Measurements from ENCODE around the gene HIPK1. TPM values are rescaled to one million over a fixed set of nuclear protein-coding genes. Genes with fewer than 3 reads are reported as not detected.
A peak's percentile ranks its signal among the peaks of the same experiment; 100 is the strongest.

HIPK1 gene
- total RNA-seq, 1 experiment from 2014 or later, result 52.2 TPM

DNA sequence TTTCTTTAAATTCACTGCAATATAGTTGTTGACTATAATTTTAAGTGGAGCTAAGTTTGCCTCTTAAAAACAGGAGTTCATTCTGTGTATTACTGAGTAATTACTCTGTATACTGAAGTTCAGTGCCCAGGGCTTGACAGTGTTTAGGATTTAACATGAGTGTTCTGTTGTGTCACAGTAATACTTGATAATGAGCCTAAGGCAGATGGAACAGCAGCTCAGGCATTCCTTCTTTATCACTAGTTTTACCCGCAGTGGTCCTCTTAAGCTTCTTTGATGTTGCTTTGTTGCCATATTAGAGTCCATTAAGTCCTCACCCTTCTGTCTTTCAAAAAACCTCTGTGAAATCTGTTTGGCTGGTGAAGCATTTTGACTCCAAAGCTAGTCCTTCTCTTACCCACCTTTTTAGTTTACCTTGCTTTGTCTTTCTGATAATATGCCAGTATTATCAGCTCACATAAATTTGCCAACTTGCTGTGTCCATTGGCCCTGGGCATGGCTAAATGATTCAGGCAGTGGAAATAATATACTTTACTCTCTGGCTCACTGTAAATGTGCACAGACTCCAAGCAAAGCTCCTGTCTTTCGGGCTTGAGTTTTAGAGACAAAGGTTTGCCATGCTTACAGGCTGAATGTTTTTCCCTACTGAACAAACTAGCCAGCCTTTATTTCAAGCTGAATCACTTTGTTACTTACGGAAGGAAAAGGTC is 17.7 kb downstream of the HIPK1 start (continued):
- TF ChIP-seq, protein P1, sequence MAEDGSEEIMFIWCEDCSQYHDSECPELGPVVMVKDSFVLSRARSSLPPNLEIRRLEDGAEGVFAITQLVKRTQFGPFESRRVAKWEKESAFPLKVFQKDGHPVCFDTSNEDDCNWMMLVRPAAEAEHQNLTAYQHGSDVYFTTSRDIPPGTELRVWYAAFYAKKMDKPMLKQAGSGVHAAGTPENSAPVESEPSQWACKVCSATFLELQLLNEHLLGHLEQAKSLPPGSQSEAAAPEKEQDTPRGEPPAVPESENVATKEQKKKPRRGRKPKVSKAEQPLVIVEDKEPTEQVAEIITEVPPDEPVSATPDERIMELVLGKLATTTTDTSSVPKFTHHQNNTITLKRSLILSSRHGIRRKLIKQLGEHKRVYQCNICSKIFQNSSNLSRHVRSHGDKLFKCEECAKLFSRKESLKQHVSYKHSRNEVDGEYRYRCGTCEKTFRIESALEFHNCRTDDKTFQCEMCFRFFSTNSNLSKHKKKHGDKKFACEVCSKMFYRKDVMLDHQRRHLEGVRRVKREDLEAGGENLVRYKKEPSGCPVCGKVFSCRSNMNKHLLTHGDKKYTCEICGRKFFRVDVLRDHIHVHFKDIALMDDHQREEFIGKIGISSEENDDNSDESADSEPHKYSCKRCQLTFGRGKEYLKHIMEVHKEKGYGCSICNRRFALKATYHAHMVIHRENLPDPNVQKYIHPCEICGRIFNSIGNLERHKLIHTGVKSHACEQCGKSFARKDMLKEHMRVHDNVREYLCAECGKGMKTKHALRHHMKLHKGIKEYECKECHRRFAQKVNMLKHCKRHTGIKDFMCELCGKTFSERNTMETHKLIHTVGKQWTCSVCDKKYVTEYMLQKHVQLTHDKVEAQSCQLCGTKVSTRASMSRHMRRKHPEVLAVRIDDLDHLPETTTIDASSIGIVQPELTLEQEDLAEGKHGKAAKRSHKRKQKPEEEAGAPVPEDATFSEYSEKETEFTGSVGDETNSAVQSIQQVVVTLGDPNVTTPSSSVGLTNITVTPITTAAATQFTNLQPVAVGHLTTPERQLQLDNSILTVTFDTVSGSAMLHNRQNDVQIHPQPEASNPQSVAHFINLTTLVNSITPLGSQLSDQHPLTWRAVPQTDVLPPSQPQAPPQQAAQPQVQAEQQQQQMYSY (CRISPR knock-in tag; IDR thresholded peaks at IDR 0.05), result no peak
- TF ChIP-seq PRRX2 (CRISPR knock-in tag; IDR thresholded peaks at IDR 0.05) (no peak), ATF1 (CRISPR knock-in tag; IDR thresholded peaks at IDR 0.05) (no peak), ZNF416 (CRISPR knock-in tag; IDR thresholded peaks at IDR 0.05) (no peak)
- TF ChIP-seq, protein P2, sequence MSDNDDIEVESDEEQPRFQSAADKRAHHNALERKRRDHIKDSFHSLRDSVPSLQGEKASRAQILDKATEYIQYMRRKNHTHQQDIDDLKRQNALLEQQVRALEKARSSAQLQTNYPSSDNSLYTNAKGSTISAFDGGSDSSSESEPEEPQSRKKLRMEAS (CRISPR knock-in tag; IDR thresholded peaks at IDR 0.05), result no peak
- TF ChIP-seq, protein P3, sequence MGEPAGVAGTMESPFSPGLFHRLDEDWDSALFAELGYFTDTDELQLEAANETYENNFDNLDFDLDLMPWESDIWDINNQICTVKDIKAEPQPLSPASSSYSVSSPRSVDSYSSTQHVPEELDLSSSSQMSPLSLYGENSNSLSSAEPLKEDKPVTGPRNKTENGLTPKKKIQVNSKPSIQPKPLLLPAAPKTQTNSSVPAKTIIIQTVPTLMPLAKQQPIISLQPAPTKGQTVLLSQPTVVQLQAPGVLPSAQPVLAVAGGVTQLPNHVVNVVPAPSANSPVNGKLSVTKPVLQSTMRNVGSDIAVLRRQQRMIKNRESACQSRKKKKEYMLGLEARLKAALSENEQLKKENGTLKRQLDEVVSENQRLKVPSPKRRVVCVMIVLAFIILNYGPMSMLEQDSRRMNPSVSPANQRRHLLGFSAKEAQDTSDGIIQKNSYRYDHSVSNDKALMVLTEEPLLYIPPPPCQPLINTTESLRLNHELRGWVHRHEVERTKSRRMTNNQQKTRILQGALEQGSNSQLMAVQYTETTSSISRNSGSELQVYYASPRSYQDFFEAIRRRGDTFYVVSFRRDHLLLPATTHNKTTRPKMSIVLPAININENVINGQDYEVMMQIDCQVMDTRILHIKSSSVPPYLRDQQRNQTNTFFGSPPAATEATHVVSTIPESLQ (CRISPR knock-in tag; IDR thresholded peaks at IDR 0.05), result no peak

DNA sequence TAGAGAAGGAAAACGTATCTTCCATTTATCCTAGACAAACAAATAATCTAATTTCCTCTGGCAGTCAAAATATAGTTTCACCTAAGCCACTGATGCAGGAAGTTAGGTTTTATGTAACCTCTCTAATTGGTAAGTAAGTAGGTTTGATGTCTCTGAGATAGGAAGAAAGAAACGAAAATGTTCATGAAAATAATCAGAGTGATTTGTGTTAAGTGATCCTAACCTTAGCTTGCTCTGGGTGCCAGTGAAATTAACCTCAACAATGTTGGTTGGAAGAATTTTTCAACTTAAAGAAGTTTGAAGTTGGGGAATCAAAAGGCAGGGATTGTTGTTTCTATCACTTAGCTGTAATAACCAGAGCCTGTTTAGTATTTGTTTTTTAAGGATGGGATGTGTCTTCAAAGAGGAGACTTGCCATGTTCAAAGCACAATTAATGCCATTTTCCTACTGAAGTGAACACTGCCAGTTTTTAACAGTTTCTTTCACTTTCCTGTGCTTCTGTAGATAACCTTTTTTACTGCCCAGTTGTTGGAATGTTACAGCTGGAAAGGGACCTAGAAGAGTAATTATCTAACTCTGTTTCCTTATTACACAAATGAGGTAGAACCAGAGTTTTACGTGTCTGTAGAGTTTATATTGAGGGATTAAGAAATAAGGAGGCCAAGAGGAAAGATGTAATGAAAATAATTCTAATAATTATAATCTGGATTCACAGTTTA is 18.4 kb downstream of the HIPK1 start:
- Mint-ChIP-seq H3K27me3 (ENCODE audit: low read depth) (no peaks in the 10 kb centered on the region), H3K4me1 (peaks cover 26% of the 10 kb centered on the region), H3K27ac (peak overlapping the region; percentile 76), H3K9me3 (no peaks in the 10 kb centered on the region), H3K36me3 (peaks cover 9% of the 10 kb centered on the region), H3K4me3 (no peak overlapping the region)
- CTCF ChIA-PET, result interaction anchor here (0.7 to 2.6 kb wide), 9 partner anchors 8 to 399 kb away, joined by 3 to 11 read pairs (median 4); partner anchors contain the start of genes AP4B1 and OLFML3
- POLR2A ChIA-PET, result no interaction called here
- no peak for DNase-seq (ENCODE audit: low spot score)
- no peak for ATAC-seq
- TF ChIP-seq ZBTB21 (CRISPR knock-in tag; IDR thresholded peaks at IDR 0.05; ENCODE audit: borderline replicate concordance) (no peak), ZNF416 (CRISPR knock-in tag; IDR thresholded peaks at IDR 0.05) (no peak), ATF1 (CRISPR knock-in tag; IDR thresholded peaks at IDR 0.05) (no peak), ESRRA (CRISPR knock-in tag; IDR thresholded peaks at IDR 0.05; ENCODE audit: borderline replicate concordance) (no peak), RORB (CRISPR knock-in tag; IDR thresholded peaks at IDR 0.05) (no peak)
- TF ChIP-seq, protein P4, sequence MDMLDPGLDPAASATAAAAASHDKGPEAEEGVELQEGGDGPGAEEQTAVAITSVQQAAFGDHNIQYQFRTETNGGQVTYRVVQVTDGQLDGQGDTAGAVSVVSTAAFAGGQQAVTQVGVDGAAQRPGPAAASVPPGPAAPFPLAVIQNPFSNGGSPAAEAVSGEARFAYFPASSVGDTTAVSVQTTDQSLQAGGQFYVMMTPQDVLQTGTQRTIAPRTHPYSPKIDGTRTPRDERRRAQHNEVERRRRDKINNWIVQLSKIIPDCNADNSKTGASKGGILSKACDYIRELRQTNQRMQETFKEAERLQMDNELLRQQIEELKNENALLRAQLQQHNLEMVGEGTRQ (CRISPR knock-in tag; IDR thresholded peaks at IDR 0.05), result no peak
- TF ChIP-seq, protein P5, sequence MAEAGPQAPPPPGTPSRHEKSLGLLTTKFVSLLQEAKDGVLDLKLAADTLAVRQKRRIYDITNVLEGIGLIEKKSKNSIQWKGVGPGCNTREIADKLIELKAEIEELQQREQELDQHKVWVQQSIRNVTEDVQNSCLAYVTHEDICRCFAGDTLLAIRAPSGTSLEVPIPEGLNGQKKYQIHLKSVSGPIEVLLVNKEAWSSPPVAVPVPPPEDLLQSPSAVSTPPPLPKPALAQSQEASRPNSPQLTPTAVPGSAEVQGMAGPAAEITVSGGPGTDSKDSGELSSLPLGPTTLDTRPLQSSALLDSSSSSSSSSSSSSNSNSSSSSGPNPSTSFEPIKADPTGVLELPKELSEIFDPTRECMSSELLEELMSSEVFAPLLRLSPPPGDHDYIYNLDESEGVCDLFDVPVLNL (CRISPR knock-in tag; IDR thresholded peaks at IDR 0.05; ENCODE audit: borderline replicate concordance, low read depth), result no peak
- TF ChIP-seq, protein P6, sequence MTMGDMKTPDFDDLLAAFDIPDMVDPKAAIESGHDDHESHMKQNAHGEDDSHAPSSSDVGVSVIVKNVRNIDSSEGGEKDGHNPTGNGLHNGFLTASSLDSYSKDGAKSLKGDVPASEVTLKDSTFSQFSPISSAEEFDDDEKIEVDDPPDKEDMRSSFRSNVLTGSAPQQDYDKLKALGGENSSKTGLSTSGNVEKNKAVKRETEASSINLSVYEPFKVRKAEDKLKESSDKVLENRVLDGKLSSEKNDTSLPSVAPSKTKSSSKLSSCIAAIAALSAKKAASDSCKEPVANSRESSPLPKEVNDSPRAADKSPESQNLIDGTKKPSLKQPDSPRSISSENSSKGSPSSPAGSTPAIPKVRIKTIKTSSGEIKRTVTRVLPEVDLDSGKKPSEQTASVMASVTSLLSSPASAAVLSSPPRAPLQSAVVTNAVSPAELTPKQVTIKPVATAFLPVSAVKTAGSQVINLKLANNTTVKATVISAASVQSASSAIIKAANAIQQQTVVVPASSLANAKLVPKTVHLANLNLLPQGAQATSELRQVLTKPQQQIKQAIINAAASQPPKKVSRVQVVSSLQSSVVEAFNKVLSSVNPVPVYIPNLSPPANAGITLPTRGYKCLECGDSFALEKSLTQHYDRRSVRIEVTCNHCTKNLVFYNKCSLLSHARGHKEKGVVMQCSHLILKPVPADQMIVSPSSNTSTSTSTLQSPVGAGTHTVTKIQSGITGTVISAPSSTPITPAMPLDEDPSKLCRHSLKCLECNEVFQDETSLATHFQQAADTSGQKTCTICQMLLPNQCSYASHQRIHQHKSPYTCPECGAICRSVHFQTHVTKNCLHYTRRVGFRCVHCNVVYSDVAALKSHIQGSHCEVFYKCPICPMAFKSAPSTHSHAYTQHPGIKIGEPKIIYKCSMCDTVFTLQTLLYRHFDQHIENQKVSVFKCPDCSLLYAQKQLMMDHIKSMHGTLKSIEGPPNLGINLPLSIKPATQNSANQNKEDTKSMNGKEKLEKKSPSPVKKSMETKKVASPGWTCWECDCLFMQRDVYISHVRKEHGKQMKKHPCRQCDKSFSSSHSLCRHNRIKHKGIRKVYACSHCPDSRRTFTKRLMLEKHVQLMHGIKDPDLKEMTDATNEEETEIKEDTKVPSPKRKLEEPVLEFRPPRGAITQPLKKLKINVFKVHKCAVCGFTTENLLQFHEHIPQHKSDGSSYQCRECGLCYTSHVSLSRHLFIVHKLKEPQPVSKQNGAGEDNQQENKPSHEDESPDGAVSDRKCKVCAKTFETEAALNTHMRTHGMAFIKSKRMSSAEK (CRISPR knock-in tag; IDR thresholded peaks at IDR 0.05; ENCODE audit: borderline replicate concordance), result no peak
- TF ChIP-seq, protein P7, sequence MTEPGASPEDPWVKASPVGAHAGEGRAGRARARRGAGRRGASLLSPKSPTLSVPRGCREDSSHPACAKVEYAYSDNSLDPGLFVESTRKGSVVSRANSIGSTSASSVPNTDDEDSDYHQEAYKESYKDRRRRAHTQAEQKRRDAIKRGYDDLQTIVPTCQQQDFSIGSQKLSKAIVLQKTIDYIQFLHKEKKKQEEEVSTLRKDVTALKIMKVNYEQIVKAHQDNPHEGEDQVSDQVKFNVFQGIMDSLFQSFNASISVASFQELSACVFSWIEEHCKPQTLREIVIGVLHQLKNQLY (CRISPR knock-in tag; IDR thresholded peaks at IDR 0.05), result no peak
- TF ChIP-seq, protein P8, sequence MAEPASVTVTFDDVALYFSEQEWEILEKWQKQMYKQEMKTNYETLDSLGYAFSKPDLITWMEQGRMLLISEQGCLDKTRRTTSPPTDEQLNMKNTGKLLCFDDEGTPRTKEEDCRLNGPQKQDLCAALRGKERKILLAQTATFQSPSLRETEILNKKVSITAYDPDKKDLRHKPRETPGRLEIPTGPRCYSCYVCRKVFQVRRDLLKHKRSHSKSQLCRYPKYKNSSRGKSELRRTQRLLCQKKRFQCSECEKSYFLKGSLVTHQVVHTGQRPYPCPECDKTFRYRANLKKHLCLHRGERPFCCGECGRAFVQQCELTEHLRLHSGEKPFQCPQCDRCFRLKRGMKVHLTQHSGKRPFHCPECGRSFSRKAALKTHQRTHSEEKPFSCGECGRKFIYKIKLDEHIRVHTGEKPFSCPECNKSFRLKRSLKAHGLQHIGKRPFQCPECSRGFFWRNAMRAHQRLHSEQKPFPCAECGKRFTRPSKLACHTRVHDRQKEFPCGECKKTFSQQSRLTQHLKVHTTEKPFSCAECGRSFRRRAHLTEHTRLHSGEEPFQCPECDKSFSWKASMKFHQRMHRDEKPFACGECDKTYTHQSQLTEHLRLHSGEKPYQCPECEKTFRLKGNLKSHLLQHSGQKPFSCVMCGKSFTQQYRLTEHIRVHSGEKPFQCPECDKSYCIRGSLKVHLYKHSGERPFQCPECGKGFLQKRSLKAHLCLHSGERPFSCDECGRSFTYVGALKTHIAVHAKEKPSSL (CRISPR knock-in tag; conservative IDR thresholded peaks at IDR 0.05), result no peak
- TF ChIP-seq, protein P9, sequence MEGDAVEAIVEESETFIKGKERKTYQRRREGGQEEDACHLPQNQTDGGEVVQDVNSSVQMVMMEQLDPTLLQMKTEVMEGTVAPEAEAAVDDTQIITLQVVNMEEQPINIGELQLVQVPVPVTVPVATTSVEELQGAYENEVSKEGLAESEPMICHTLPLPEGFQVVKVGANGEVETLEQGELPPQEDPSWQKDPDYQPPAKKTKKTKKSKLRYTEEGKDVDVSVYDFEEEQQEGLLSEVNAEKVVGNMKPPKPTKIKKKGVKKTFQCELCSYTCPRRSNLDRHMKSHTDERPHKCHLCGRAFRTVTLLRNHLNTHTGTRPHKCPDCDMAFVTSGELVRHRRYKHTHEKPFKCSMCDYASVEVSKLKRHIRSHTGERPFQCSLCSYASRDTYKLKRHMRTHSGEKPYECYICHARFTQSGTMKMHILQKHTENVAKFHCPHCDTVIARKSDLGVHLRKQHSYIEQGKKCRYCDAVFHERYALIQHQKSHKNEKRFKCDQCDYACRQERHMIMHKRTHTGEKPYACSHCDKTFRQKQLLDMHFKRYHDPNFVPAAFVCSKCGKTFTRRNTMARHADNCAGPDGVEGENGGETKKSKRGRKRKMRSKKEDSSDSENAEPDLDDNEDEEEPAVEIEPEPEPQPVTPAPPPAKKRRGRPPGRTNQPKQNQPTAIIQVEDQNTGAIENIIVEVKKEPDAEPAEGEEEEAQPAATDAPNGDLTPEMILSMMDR (IDR thresholded peaks at IDR 0.05), result no peak

Measured in WTC11 (cell line).